NCI-H510A treated with DMSO at 0.1 percent for 48 hours (cell line): ENCODE results near the gene TMEM207.
A peak's percentile ranks its signal among the peaks of the same experiment; 100 is the strongest.

Experiments used
- DNase-seq: peaks from one replicate; lab custom pipeline; 2025; lab: John Stamatoyannopoulos, UW

The TMEM207 gene

GRCh38 chr3:190385731-190386688 lies 63.7 kb downstream of the TMEM207 start:
- no peak for DNase-seq

- DNase-seq, result peak; percentile 85
Measured at GRCh38 chr3:190384309-190384756, 65.4 kb downstream of the TMEM207 start.

- DNase-seq, result no peak
Measured at GRCh38 chr3:190382082-190382481, 67.6 kb downstream of the TMEM207 start.

- DNase-seq, result no peak
Measured at GRCh38 chr3:190381441-190381840, 68.3 kb downstream of the TMEM207 start.

GRCh38 chr3:190380184-190380583 lies 69.5 kb downstream of the TMEM207 start:
- DNase-seq, result no peak
